ENCODE measurements around the gene CAMK1D. TPM values are rescaled to one million over a fixed set of nuclear protein-coding genes. Genes with fewer than 3 reads are reported as not detected.

CAMK1D gene
- total RNA-seq, 3 donors from 2014 or later = 4.4 to 17.3 (median 5.2) TPM

DNA sequence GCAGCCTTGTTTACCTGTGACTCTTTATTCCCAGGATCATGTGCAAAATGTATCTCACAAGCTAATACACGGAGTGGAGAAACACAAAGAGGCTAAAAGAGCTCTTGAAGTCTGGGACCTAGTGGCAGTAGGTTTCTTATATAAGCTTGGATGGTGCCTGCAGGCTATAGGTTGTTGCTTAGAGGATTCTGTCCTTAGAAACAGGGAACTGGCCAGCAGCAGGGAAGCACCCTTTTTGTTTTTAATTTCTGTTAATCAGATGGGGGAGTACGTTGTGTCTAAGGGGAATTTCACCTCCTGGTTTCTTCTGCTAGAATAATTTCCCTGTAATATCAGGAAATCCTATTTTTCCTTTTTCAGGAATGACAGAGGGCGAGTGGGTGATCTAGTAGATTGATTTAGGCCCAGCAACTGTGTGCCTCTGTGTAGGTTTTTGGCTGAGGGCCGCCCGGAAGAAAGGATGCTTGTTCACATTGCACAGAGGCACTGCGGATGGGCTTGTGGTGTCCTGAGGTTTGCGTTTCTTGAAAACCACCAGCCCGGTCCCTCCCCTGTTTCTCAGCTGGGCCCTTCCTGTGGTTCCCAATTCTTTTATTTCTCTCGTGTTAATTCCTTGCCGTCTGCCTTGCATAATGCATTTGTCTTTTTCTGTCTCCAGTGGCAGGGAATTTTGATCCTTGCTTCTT is 158.0 kb downstream of the CAMK1D start:
- Histone ChIP-seq H3K4me3 (no peak overlapping the region), H3K27ac (no peak overlapping the region), H3K4me1 (no peaks in the 10 kb centered on the region), H3K9me3 (no peaks in the 10 kb centered on the region), H3K27me3 (no peaks in the 10 kb centered on the region), H3K36me3 (no peaks in the 10 kb centered on the region)
- TF ChIP-seq, protein P1, sequence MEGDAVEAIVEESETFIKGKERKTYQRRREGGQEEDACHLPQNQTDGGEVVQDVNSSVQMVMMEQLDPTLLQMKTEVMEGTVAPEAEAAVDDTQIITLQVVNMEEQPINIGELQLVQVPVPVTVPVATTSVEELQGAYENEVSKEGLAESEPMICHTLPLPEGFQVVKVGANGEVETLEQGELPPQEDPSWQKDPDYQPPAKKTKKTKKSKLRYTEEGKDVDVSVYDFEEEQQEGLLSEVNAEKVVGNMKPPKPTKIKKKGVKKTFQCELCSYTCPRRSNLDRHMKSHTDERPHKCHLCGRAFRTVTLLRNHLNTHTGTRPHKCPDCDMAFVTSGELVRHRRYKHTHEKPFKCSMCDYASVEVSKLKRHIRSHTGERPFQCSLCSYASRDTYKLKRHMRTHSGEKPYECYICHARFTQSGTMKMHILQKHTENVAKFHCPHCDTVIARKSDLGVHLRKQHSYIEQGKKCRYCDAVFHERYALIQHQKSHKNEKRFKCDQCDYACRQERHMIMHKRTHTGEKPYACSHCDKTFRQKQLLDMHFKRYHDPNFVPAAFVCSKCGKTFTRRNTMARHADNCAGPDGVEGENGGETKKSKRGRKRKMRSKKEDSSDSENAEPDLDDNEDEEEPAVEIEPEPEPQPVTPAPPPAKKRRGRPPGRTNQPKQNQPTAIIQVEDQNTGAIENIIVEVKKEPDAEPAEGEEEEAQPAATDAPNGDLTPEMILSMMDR (IDR thresholded peaks at IDR 0.05) = no peak
- TF ChIP-seq POLR2AphosphoS5 (IDR thresholded peaks at IDR 0.05) (no peak), POLR2A (IDR thresholded peaks at IDR 0.05) (no peak)
- no peak for DNase-seq (ENCODE audit: low spot score in 2 of 2)
- intact Hi-C loops (cut with DNase I; ENCODE audit: low total_unique reads) = no loop called here

DNA sequence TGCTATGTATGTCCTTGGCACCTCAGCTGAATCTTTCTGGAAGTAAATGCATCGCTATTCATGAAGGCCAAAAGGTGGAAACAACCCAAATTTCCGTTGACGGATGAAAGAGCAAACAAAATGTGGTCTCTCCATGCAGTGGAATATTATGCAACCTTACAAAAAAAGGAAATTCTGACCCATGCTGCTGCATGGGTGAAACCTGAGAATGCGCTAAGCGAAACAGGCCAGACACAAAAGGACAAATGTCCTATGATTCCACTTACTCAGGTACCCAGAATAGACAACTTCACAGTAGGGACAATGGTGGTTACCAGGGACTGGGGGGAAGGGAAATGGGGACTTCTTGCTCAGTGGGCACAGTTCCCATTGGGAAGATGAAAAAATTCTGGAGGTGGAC is 158.8 kb downstream of the CAMK1D start:
- H3K9me3 ChIP-seq = no peaks in the 10 kb centered on the region
- no peak for DNase-seq (ENCODE audit: low spot score in 2 of 2)
- H3K27me3 ChIP-seq = no peaks in the 10 kb centered on the region
- H3K36me3 ChIP-seq = no peaks in the 10 kb centered on the region
- TF ChIP-seq POLR2A (IDR thresholded peaks at IDR 0.05) (no peak), POLR2AphosphoS5 (IDR thresholded peaks at IDR 0.05) (no peak)
- TF ChIP-seq, protein P1 (IDR thresholded peaks at IDR 0.05) = no peak
- H3K4me3 ChIP-seq = no peak overlapping the region
- H3K4me1 ChIP-seq = no peaks in the 10 kb centered on the region
- intact Hi-C loops (cut with DNase I; ENCODE audit: low total_unique reads) = no loop called here
- H3K27ac ChIP-seq = no peak overlapping the region

DNA sequence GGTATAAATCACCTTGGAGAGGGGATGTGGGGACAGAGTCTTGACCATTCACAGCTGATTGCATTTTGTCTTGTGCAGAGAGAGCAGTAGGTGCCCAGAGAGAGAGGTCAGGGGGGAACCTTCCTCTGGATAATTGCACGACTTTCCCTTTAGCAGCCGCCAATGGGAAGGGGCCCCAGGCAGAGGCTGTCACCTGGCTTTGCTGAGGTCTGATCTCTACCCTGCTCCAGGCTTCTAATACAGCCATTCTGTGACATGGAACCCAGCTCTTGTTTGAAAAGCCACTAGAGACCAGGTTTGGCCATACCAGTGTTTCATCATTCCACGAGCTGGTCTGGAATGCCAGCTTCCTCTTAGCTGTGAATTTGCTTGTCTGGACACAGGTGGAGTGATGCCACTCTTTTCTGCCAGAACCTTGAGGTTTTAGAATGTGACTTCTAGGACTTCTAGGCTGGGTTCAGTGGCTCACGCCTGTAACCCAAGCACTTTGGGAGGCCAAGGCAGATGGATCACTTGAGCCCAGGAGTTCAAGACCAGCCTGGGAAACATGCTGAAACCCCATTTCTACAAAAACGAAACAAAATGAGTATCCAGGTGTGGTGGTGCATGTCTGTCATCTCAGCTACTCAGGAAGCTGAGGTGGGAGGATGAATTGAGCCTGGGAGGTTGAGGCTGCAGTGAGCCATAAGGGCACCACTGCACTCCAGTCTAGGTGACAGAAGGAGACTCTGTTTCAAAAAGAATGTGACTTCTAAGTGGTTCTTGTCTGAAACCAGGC is 159.9 kb downstream of the CAMK1D start:
- intact Hi-C loops (cut with DNase I; ENCODE audit: low total_unique reads) = no loop called here
- H3K27me3 ChIP-seq = no peaks in the 10 kb centered on the region
- H3K4me3 ChIP-seq = no peak overlapping the region
- H3K4me1 ChIP-seq = no peaks in the 10 kb centered on the region
- TF ChIP-seq POLR2AphosphoS5 (IDR thresholded peaks at IDR 0.05) = no peak
- TF ChIP-seq POLR2A (IDR thresholded peaks at IDR 0.05) = no peak
- TF ChIP-seq, protein P1 (IDR thresholded peaks at IDR 0.05) = no peak
- H3K36me3 ChIP-seq = no peaks in the 10 kb centered on the region
- no peak overlapping the region for H3K27ac ChIP-seq
- no peaks in the 10 kb centered on the region for H3K9me3 ChIP-seq
- DNase-seq (ENCODE audit: low spot score in 2 of 2) = no peak

DNA sequence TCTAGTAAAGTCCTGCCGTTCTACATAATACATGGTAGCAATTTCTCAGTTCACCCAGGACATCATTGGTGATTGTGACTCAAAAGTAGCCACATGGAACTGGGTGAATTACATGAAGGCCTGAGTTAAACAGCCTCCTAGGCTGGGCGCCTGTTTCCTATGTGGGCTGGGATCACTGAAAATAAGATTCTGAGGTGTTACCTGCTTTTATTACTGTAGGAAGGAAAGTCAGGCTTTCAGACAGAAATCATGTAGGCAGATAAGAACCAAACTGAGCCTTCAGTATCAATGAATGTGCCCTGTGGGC is 160.4 kb downstream of the CAMK1D start:
- no peaks in the 10 kb centered on the region for H3K4me1 ChIP-seq

More for the DNA sequence above, 160.4 kb downstream of the CAMK1D start:
- Histone ChIP-seq H3K27ac (no peak overlapping the region), H3K27me3 (no peaks in the 10 kb centered on the region), H3K9me3 (no peaks in the 10 kb centered on the region), H3K4me3 (no peak overlapping the region), H3K36me3 (no peaks in the 10 kb centered on the region)
- TF ChIP-seq POLR2A (IDR thresholded peaks at IDR 0.05) (no peak), POLR2AphosphoS5 (IDR thresholded peaks at IDR 0.05) (no peak)
- TF ChIP-seq, protein P1 (IDR thresholded peaks at IDR 0.05) = no peak
- intact Hi-C loops (cut with DNase I; ENCODE audit: low total_unique reads) = no loop called here
- DNase-seq (ENCODE audit: low spot score in 2 of 2) = no peak

Measured in breast epithelium (tissue), 4 donors.